RWPE1 (cell line): ENCODE measurements around the gene EFNA1.

ENCODE experiments used
- CTCF ChIA-PET: fragments of 350-600 bp; sonication (Branson Sonifier 250); formaldehyde crosslinking; extraction: SDS; loops from one replicate; lab custom pipeline; 2021; lab: Yijun Ruan, JAX
- POLR2A ChIA-PET: fragments of 400-600 bp; formaldehyde crosslinking; extraction: SDS; loops from one replicate; lab custom pipeline; 2020; ENCODE audit warnings: antibody characterized with exemption; ENCODE audit not compliant: low non-redundant PET; lab: Yijun Ruan, JAX
- DNase-seq: peaks from one replicate; pipeline ENCODE4 v3.0.0; 2012; ENCODE audit warnings: low spot score
- H3K27ac ChIP-seq: fragments of 450-650 bp; 2 replicates; pipeline ENCODE4 v1.5.1; 2017
- CTCF ChIP-seq: fragments of 450-650 bp; conservative IDR thresholded peaks from 2 replicates; pipeline ENCODE4 v1.5.1; 2017; ENCODE audit warnings: low read depth, mild to moderate bottlenecking

EFNA1 gene

GRCh38 chr1:155127967-155128754, 485 bp downstream of the EFNA1 start:
- no peak for DNase-seq
- H3K27ac ChIP-seq: peak overlapping the region; percentile 98
- TF ChIP-seq CTCF: no peak
- ChIA-PET CTCF (interaction anchor here (0.5 to 1.6 kb wide), 6 partner anchors 16 to 159 kb away, joined by 3 to 14 read pairs (median 4); no protein-coding TSS in a partner anchor), POLR2A (no interaction called here)

- TF ChIP-seq CTCF: no peak
- H3K27ac ChIP-seq: peak overlapping the region; percentile 98
- ChIA-PET POLR2A (no interaction called here), CTCF (interaction anchor here (0.6 to 1.8 kb wide), 6 partner anchors 37 to 160 kb away, joined by 3 to 14 read pairs (median 4); no protein-coding TSS in a partner anchor)
- no peak for DNase-seq
These were observed 1.2 kb downstream of the EFNA1 start for GRCh38 chr1:155128755-155129473.

- ChIA-PET POLR2A (interaction anchor here (1.3 kb wide), 1 partner anchor 43 kb away, joined by 3 read pairs; the partner anchor contains the start of gene KRTCAP2), CTCF (interaction anchor here (0.6 to 2.6 kb wide), 3 partner anchors 37 to 69 kb away, joined by 8 to 14 read pairs (median 9); partner anchors contain the start of gene KRTCAP2)
- H3K27ac ChIP-seq: peak overlapping the region; percentile 98
- no peak for TF ChIP-seq CTCF
- DNase-seq: no peak
These were observed 2.8 kb downstream of the EFNA1 start for GRCh38 chr1:155130272-155131006.

GRCh38 chr1:155131285-155131684, 3.6 kb downstream of the EFNA1 start:
- CTCF ChIA-PET: interaction anchor here (2.6 kb wide), 1 partner anchor 42 kb away, joined by 9 read pairs; the partner anchor contains the start of gene KRTCAP2

GRCh38 chr1:155131856-155132255, 4.2 kb downstream of the EFNA1 start:
- CTCF ChIA-PET: interaction anchor here (2.6 kb wide), 1 partner anchor 41 kb away, joined by 9 read pairs; the partner anchor contains the start of gene KRTCAP2

More at GRCh38 chr1:155131285-155131684, 3.6 kb downstream of the EFNA1 start:
- POLR2A ChIA-PET: interaction anchor here (1.3 kb wide), 1 partner anchor 42 kb away, joined by 3 read pairs; the partner anchor contains the start of gene KRTCAP2
- TF ChIP-seq CTCF: no peak
- peak overlapping the region; percentile 99 for H3K27ac ChIP-seq
- no peak for DNase-seq

More at GRCh38 chr1:155131856-155132255, 4.2 kb downstream of the EFNA1 start:
- DNase-seq: no peak
- no peak for TF ChIP-seq CTCF
- H3K27ac ChIP-seq: peak overlapping the region; percentile 99
- POLR2A ChIA-PET: no interaction called here
